HCT116 (cell line): ENCODE data around the gene PFKFB3. TPM values are rescaled to one million over a fixed set of nuclear protein-coding genes. Genes with fewer than 3 reads are reported as not detected.

Experiments
- ATAC-seq: fragments of 200-7000 bp; cut with Tn5 transposase; 2 replicates; pipeline ENCODE4 v1.9.1; 2020; ENCODE audit warnings: mild to moderate bottlenecking, moderate library complexity
- BruUV-seq: library from RNA; stranded (reverse); fragments of 400-500 nt; replicated peaks from 2 replicates; lab custom pipeline; 2021; lab: Mats Ljungman, UMichigan
- CTCF ChIA-PET: fragments of 300-600 bp; sonication (Branson Sonifier 250); formaldehyde crosslinking; loops from one replicate; lab custom pipeline; 2021; ENCODE audit warnings: antibody characterized with exemption; lab: Charles Lee
- POLR2A ChIA-PET: fragments of 300-600, 350-600 bp; sonication (Branson Sonifier 250); formaldehyde crosslinking; loops from one replicate; lab custom pipeline; 2021; ENCODE audit warnings: antibody characterized with exemption; lab: Charles Lee
- RAD21 ChIA-PET, 2 experiments: fragments of 300-600 bp; sonication (Branson Sonifier 250); formaldehyde crosslinking; loops; one replicate each; lab custom pipeline; 2023; ENCODE audit warnings: low total read pairs in 2 of 2; ENCODE audit not compliant: uncharacterized antibody in 2 of 2, unreplicated experiment in 2 of 2, low non-redundant PET in 1 of 2; lab: Charles Lee
- DNase-seq: peaks from one replicate; pipeline ENCODE4 v3.0.0-alpha.2; 2010; ENCODE audit warnings: low read depth, low spot score
- H2AFZ ChIP-seq: fragments of 200-600 bp; shearing (Covaris generic), sonication (generic); 2 replicates; pipeline ENCODE4 v1.6.1; 2017; ENCODE audit warnings: low read depth, mixed run types, mixed read lengths, antibody characterized with exemption, low read length; ENCODE audit not compliant: poor library complexity, severe bottlenecking
- H3K27ac ChIP-seq: 2 replicates; pipeline ENCODE4 v1.5.1; 2012; ENCODE audit warnings: low read depth, low read length
- H3K27me3 ChIP-seq: fragments of 200-600 bp; sonication (generic); 2 replicates; pipeline ENCODE4 v1.6.1; 2016; ENCODE audit warnings: mixed run types, low read length, mixed read lengths; ENCODE audit not compliant: insufficient read depth
- H3K36me3 ChIP-seq, 2 experiments: fragments of 200-500 bp in 1 of 2; fragments of 200-600 bp in 1 of 2; sonication (Bioruptor generic) in 1 of 2; sonication (generic) in 1 of 2; 2 replicates each; pipeline versions ENCODE4 v1.5.1 to v1.6.1; 2014 to 2016; ENCODE audit warnings: low read length in 2 of 2, inconsistent platforms in 1 of 2, mixed read lengths in 1 of 2, mixed run types in 1 of 2; ENCODE audit not compliant: insufficient read depth in 2 of 2, control insufficient read depth in 1 of 2
- H3K4me1 ChIP-seq, 2 experiments: fragments of 200-600 bp in 1 of 2; sonication (generic) in 1 of 2; 2 replicates each; pipeline versions ENCODE4 v1.5.1 to v1.6.1; 2012 to 2017; ENCODE audit warnings: low read length in 2 of 2, inconsistent platforms in 1 of 2, mild to moderate bottlenecking in 1 of 2, mixed read lengths in 1 of 2, mixed run types in 1 of 2, moderate library complexity in 1 of 2; ENCODE audit not compliant: insufficient read depth in 2 of 2, control insufficient read depth in 1 of 2
- H3K4me2 ChIP-seq: fragments of 200-600 bp; sonication (generic); 2 replicates; pipeline ENCODE4 v1.6.1; 2017; ENCODE audit warnings: mixed run types, low read length, mixed read lengths
- H3K4me3 ChIP-seq, 2 experiments: fragments of 200-600 bp in 1 of 2; sonication (generic) in 1 of 2; replicated peaks in 1 of 2; 2 replicates each; pipeline ENCODE4 v1.5.1; 2011 to 2016; ENCODE audit warnings: low read length in 2 of 2, control low read depth in 1 of 2, low read depth in 1 of 2, mild to moderate bottlenecking in 1 of 2, mixed read lengths in 1 of 2, mixed run types in 1 of 2
- H3K79me2 ChIP-seq: fragments of 200-600 bp; sonication (generic); 2 replicates; pipeline ENCODE4 v1.6.1; 2017; ENCODE audit warnings: mild to moderate bottlenecking, mixed run types, low read length, moderate library complexity, mixed read lengths; ENCODE audit not compliant: insufficient read depth
- H3K9ac ChIP-seq: fragments of 200-600 bp; sonication (generic); 2 replicates; pipeline ENCODE4 v1.6.1; 2016; ENCODE audit warnings: low read length, mixed read lengths
- H3K9me2 ChIP-seq: fragments of 200-600 bp; sonication (generic), shearing (Covaris generic); 2 replicates; pipeline ENCODE4 v1.6.1; 2017; ENCODE audit warnings: mixed run types, mild to moderate bottlenecking, moderate library complexity; ENCODE audit not compliant: insufficient read depth
- H3K9me3 ChIP-seq, 2 experiments: fragments of 200-500 bp in 1 of 2; fragments of 200-600 bp in 1 of 2; sonication (Bioruptor generic) in 1 of 2; sonication (generic) in 1 of 2; 2 replicates each; pipeline ENCODE4 v1.6.1; 2014 to 2017; ENCODE audit warnings: low read length in 2 of 2, mixed read lengths in 2 of 2, inconsistent platforms in 1 of 2, low read depth in 1 of 2, mild to moderate bottlenecking in 1 of 2, mixed run types in 1 of 2, moderate library complexity in 1 of 2; ENCODE audit not compliant: control insufficient read depth in 1 of 2, insufficient read depth in 1 of 2
- H4K20me1 ChIP-seq: fragments of 200-600 bp; sonication (generic), shearing (Covaris generic); 2 replicates; pipeline ENCODE4 v1.6.1; 2017; ENCODE audit warnings: mixed run types, mild to moderate bottlenecking, moderate library complexity; ENCODE audit not compliant: insufficient read depth
- ATF3 ChIP-seq: IDR thresholded peaks from 2 replicates; pipeline ENCODE4 v1.6.1; 2012
- CEBPB ChIP-seq: IDR thresholded peaks from 2 replicates; pipeline ENCODE4 v1.6.1; 2012; ENCODE audit warnings: low read depth
- CTCF ChIP-seq, 3 experiments: fragments of 200-600 bp in 1 of 3; sonication (generic) in 1 of 3; IDR thresholded peaks in 2 of 3; conservative IDR thresholded peaks in 1 of 3; 2 replicates each; pipeline ENCODE4 v1.5.1; 2012 to 2017; ENCODE audit warnings: low read depth in 2 of 3, low read length in 2 of 3, antibody characterized with exemption in 1 of 3, borderline replicate concordance in 1 of 3, control low read depth in 1 of 3, mild to moderate bottlenecking in 1 of 3, mixed read lengths in 1 of 3, mixed run types in 1 of 3, moderate library complexity in 1 of 3; ENCODE audit not compliant: insufficient read depth in 1 of 3
- EGR1 ChIP-seq: IDR thresholded peaks from 2 replicates; pipeline ENCODE4 v1.6.1; 2012; ENCODE audit warnings: low read depth
- ELF1 ChIP-seq: IDR thresholded peaks from 2 replicates; pipeline ENCODE4 v1.6.1; 2012; ENCODE audit warnings: low read depth, borderline replicate concordance
- EZH2 ChIP-seq: fragments of 200-600 bp; sonication (generic); IDR thresholded peaks from 2 replicates; pipeline ENCODE4 v1.6.1; 2017; ENCODE audit warnings: antibody characterized with exemption, mixed run types
- FOSL1 ChIP-seq: IDR thresholded peaks from 2 replicates; pipeline ENCODE4 v1.6.1; 2012; ENCODE audit warnings: low read depth
- JUND ChIP-seq: IDR thresholded peaks from 2 replicates; pipeline ENCODE4 v1.6.1; 2012
- POLR2AphosphoS5 ChIP-seq: IDR thresholded peaks from 2 replicates; pipeline ENCODE4 v1.6.1; 2011; ENCODE audit warnings: mild to moderate bottlenecking, low read depth, low read length, moderate library complexity
- SIN3A ChIP-seq: IDR thresholded peaks from 2 replicates; pipeline ENCODE4 v1.6.1; 2012; ENCODE audit warnings: low read depth
- SP1 ChIP-seq: IDR thresholded peaks from 2 replicates; pipeline ENCODE4 v1.6.1; 2012; ENCODE audit warnings: low read depth
- TCF7L2 ChIP-seq: IDR thresholded peaks from 2 replicates; pipeline ENCODE4 v1.7.0; 2011; ENCODE audit warnings: borderline replicate concordance, inconsistent platforms; ENCODE audit not compliant: insufficient read depth, insufficient read length; ENCODE audit errors: extremely low read depth
- ZBTB33 ChIP-seq: IDR thresholded peaks from 2 replicates; pipeline ENCODE4 v1.6.1; 2011; ENCODE audit warnings: mild to moderate bottlenecking, low read length, moderate library complexity; ENCODE audit not compliant: insufficient replicate concordance; ENCODE audit errors: extremely low read depth
- ZNF274 ChIP-seq: fragments of 200-500 bp; sonication (Bioruptor generic); IDR thresholded peaks from 2 replicates; pipeline ENCODE4 v1.6.1; 2014; ENCODE audit warnings: mild to moderate bottlenecking, low read depth, low read length, inconsistent platforms
- intact Hi-C: fragments of 100-400 bp; cut with micrococcal nuclease; formaldehyde crosslinking; loops from 2 replicates; pipeline ENCODE4 v1.10.0; 2022
- total RNA-seq: library from RNA; stranded (reverse); gene quantifications from one replicate; pipeline ENCODE4 v1.2.1, GENCODE V29; 2021; ENCODE audit not compliant: unreplicated experiment

PFKFB3 gene
- total RNA-seq, 1 experiment from 2014 or later: 50.8 TPM

DNA sequence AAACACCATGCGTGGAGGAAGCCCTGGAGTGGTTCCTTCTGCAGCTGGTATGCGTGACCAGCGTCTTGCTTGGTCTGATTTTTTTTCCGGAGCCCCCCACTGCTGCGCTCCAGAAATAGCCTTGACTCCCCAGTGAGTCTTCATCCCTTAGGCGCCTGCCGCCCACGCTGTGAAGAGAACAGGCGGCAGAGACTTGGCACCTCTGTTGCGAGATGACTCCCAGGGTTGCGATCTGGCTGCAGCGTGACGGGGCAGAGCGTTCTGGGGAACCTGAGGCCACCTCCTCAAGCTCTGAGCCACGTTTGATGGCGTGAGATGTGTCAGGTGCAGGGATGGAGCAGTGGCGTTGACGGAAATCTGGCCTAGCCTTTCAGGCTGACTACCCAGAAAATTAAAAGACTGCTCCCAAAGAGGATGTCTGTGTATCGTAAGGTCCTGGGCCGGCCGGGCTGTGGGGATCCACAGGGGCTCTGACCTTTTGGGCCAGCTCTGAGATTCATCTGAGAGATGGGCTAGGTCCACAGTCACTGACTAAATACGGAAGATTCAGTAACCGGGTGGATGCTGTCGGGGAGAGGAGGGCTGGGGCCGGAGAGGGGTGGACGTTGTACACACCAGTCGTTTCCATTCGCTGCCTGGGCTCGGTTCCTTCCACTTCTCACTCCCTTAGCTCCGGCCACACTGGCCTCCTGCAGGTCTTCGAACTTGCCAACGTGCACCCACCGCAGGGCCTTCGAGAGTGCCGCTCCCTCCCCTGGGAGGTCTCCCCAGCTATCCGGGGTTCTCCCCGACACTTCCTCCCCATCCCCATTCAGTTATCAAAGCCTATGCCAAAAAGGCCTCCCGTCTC lies 33.8 kb downstream of the PFKFB3 start:
- no peaks in the 10 kb centered on the region for H3K9me2 ChIP-seq
- no TSS peak for BruUV-seq
- peaks cover 8 to 9% of the 10 kb centered on the region in 2 experiments; a peak in 2 of 4 replicates for H3K36me3 ChIP-seq
- H3K27ac ChIP-seq: no peak overlapping the region
- no peaks in the 10 kb centered on the region for H3K79me2 ChIP-seq
- POLR2A ChIA-PET: no interaction called here
- H4K20me1 ChIP-seq: no peaks in the 10 kb centered on the region
- CTCF ChIA-PET: interaction anchor here (1.3 kb wide), 1 partner anchor 165 kb away, joined by 3 read pairs; no protein-coding TSS in a partner anchor
- no peak overlapping the region for H3K4me2 ChIP-seq
- no peak overlapping the region for H3K9ac ChIP-seq
- no peak for ATAC-seq
- intact Hi-C loops: no loop called here
- RAD21 ChIA-PET: no interaction called here
- no peak for DNase-seq
- no peak overlapping the region for H2AFZ ChIP-seq
- H3K4me1 ChIP-seq: peaks cover 7 to 16% of the 10 kb centered on the region in 2 experiments
- no peaks in the 10 kb centered on the region for H3K27me3 ChIP-seq
- H3K4me3 ChIP-seq: no peak overlapping the region
- H3K9me3 ChIP-seq: no peaks in the 10 kb centered on the region
- no peak for TF ChIP-seq EZH2
- TF ChIP-seq FOSL1: no peak
- no peak for TF ChIP-seq ELF1
- TF ChIP-seq JUND: no peak
- TF ChIP-seq POLR2AphosphoS5: no peak
- TF ChIP-seq SIN3A: no peak

GRCh38 chr10:6237199-6237530 lies 34.4 kb downstream of the PFKFB3 start:
- H2AFZ ChIP-seq: no peak overlapping the region
- H3K9ac ChIP-seq: no peak overlapping the region
- no peaks in the 10 kb centered on the region for H3K9me3 ChIP-seq
- intact Hi-C loops: no loop called here
- POLR2A ChIA-PET: no interaction called here
- BruUV-seq: no TSS peak
- H3K27me3 ChIP-seq: no peaks in the 10 kb centered on the region
- CTCF ChIA-PET: interaction anchor here (1.3 kb wide), 1 partner anchor 165 kb away, joined by 3 read pairs; no protein-coding TSS in a partner anchor
- H3K36me3 ChIP-seq: peaks cover 3 to 9% of the 10 kb centered on the region in 2 experiments; a peak in 1 of 4 replicates
- no peaks in the 10 kb centered on the region for H3K79me2 ChIP-seq
- DNase-seq (no peak), ATAC-seq (no peak)
- RAD21 ChIA-PET: no interaction called here
- H3K27ac ChIP-seq: no peak overlapping the region
- no peaks in the 10 kb centered on the region for H3K9me2 ChIP-seq
- TF ChIP-seq SP1 (no peak), TCF7L2 (no peak), ZNF274 (no peak), EZH2 (no peak), EGR1 (no peak), ATF3 (no peak), CTCF (IDR thresholded peaks at IDR 0.05 in 2 of 3, conservative IDR thresholded peaks at IDR 0.05 in 1 of 3; ENCODE audit: borderline replicate concordance in 1 of 3, insufficient read depth in 1 of 3, low read depth in 2 of 3, low read length in 2 of 3) (no peak), POLR2AphosphoS5 (no peak), JUND (no peak), CEBPB (no peak), ZBTB33 (no peak), SIN3A (no peak)
- H3K4me1 ChIP-seq: peaks cover 7 to 16% of the 10 kb centered on the region in 2 experiments
- H4K20me1 ChIP-seq: no peaks in the 10 kb centered on the region
- H3K4me3 ChIP-seq: no peak overlapping the region
- no peak overlapping the region for H3K4me2 ChIP-seq
